Caco-2 (cell line): ENCODE measurements around the gene GLT1D1. TPM values are rescaled to one million over a fixed set of nuclear protein-coding genes. Genes with fewer than 3 reads are reported as not detected.

Source experiments
- BruUV-seq: library from RNA; stranded (reverse); fragments of 400-500 nt; replicated peaks from 2 replicates; lab custom pipeline; 2021; lab: Mats Ljungman, UMichigan
- CTCF ChIA-PET: fragments of 300-600 bp; sonication (Branson Sonifier 250); formaldehyde crosslinking; loops from one replicate; lab custom pipeline; 2022; ENCODE audit warnings: antibody characterized with exemption; lab: Charles Lee
- POLR2A ChIA-PET: fragments of 300-600 bp; sonication (Branson Sonifier 250); formaldehyde crosslinking; loops from one replicate; lab custom pipeline; 2022; ENCODE audit warnings: antibody characterized with exemption; lab: Charles Lee
- DNase-seq, 2 experiments: peaks; one replicate each; pipeline versions ENCODE4 v3.0.0 to v3.0.0-alpha.2; 2020 to 2022
- H3K27me3 ChIP-seq: replicated peaks from 2 replicates; pipeline ENCODE4 v1.6.0; 2011; ENCODE audit warnings: low read length; ENCODE audit not compliant: control insufficient read depth, insufficient read depth
- H3K36me3 ChIP-seq: 2 replicates; pipeline ENCODE4 v1.5.1; 2011; ENCODE audit warnings: low read length; ENCODE audit not compliant: control insufficient read depth, insufficient read depth
- H3K4me1 ChIP-seq: fragments of 250-450 bp; sonication (Bioruptor Pico); 2 replicates; pipeline ENCODE4 v1.5.1; 2020; ENCODE audit warnings: mild to moderate bottlenecking
- H3K4me3 ChIP-seq: 2 replicates; pipeline ENCODE4 v1.5.1; 2011; ENCODE audit warnings: low read depth, mild to moderate bottlenecking, control low read depth, low read length
- H3K9me3 ChIP-seq: fragments of 250-450 bp; sonication (Bioruptor Pico); 2 replicates; pipeline ENCODE4 v1.5.1; 2020; ENCODE audit warnings: mild to moderate bottlenecking, moderate library complexity
- H3K27ac Mint-ChIP-seq: one replicate; pipeline ENCODE4 v1.8.0; 2022; ENCODE audit warnings: mixed read lengths; ENCODE audit not compliant: unreplicated experiment
- H3K27me3 Mint-ChIP-seq: one replicate; pipeline ENCODE4 v1.8.0; 2022; ENCODE audit warnings: mixed read lengths; ENCODE audit not compliant: insufficient read depth, unreplicated experiment
- H3K36me3 Mint-ChIP-seq: one replicate; pipeline ENCODE4 v1.8.0; 2022; ENCODE audit warnings: mild to moderate bottlenecking, mixed read lengths; ENCODE audit not compliant: insufficient read depth, unreplicated experiment
- H3K4me1 Mint-ChIP-seq: one replicate; pipeline ENCODE4 v1.8.0; 2022; ENCODE audit warnings: low read depth, mixed read lengths; ENCODE audit not compliant: unreplicated experiment
- H3K4me3 Mint-ChIP-seq: one replicate; pipeline ENCODE4 v1.8.0; 2022; ENCODE audit warnings: mild to moderate bottlenecking, moderate library complexity, mixed read lengths; ENCODE audit not compliant: unreplicated experiment
- H3K9me3 Mint-ChIP-seq: one replicate; pipeline ENCODE4 v1.8.0; 2022; ENCODE audit warnings: mixed read lengths; ENCODE audit not compliant: unreplicated experiment
- intact Hi-C: fragments of 100-400 bp; cut with micrococcal nuclease; formaldehyde crosslinking; loops from one replicate; pipeline ENCODE4 v1.10.0; 2022; ENCODE audit not compliant: unreplicated experiment
- total RNA-seq: library from RNA; stranded (reverse); gene quantifications from 2 replicates; pipeline ENCODE4 v1.2.3, GENCODE V29; 2022
- TF ChIP-seq, protein P1 (sequence below), 2 experiments: fragments of 200-600 bp in 1 of 2; IDR thresholded peaks; 1 replicate in 1 of 2; 2 replicates in 1 of 2; pipeline versions ENCODE4 v1.5.1 to v1.8.0; 2011 to 2022; ENCODE audit warnings: antibody characterized with exemption in 1 of 2, control low read depth in 1 of 2, inconsistent platforms in 1 of 2, low read depth in 1 of 2, low read length in 1 of 2, mild to moderate bottlenecking in 1 of 2, moderate library complexity in 1 of 2; ENCODE audit not compliant: insufficient read depth in 1 of 2, severe bottlenecking in 1 of 2, unreplicated experiment in 1 of 2

GLT1D1 gene
- total RNA-seq, 1 experiment from 2014 or later: not detected

DNA sequence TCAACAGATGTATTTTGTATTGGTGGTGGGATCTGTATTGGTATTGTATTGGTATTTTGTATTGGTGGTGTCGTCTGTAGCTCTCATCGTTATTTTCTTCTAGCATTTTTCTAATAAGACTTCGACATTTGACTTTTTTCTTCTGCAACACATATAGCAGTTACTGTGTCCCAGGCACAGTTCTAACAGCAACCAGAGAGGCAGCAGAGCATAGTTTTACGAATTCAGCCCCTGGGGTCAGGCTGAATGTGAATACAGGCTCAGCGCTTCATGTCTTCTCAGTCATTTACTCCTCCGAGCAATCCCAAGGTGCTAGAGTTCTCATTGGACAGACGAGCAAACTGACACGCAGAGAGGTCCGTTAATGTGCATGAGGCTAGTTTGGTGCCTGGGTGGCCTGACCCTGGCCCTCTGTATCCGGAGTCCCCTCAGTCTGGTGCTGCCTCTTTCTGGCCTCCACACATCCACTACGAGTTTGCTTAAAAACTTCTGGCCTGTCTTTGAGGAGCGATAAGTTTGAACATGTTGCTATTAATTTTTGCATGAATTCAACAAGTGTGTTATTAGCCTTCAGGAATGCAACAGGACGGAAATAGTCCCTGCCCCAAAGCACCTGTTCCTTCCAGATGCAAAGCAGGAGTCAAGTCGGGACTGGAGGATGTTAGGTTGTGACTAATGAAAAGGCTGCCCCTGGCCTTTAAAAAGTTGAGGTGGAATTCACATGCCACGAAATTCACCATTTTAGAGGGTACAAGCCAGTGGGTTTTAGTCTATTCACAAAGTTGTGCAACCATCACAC is 87.0 kb downstream of the GLT1D1 start:
- TF ChIP-seq, protein P1, sequence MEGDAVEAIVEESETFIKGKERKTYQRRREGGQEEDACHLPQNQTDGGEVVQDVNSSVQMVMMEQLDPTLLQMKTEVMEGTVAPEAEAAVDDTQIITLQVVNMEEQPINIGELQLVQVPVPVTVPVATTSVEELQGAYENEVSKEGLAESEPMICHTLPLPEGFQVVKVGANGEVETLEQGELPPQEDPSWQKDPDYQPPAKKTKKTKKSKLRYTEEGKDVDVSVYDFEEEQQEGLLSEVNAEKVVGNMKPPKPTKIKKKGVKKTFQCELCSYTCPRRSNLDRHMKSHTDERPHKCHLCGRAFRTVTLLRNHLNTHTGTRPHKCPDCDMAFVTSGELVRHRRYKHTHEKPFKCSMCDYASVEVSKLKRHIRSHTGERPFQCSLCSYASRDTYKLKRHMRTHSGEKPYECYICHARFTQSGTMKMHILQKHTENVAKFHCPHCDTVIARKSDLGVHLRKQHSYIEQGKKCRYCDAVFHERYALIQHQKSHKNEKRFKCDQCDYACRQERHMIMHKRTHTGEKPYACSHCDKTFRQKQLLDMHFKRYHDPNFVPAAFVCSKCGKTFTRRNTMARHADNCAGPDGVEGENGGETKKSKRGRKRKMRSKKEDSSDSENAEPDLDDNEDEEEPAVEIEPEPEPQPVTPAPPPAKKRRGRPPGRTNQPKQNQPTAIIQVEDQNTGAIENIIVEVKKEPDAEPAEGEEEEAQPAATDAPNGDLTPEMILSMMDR (IDR thresholded peaks at IDR 0.05; ENCODE audit: insufficient read depth in 1 of 2, low read depth in 1 of 2, low read length in 1 of 2, severe bottlenecking in 1 of 2, unreplicated experiment in 1 of 2): no peak
- Mint-ChIP-seq H3K27ac (no peak overlapping the region), H3K27me3 (no peaks in the 10 kb centered on the region), H3K4me1 (no peaks in the 10 kb centered on the region), H3K4me3 (no peak overlapping the region), H3K9me3 (no peaks in the 10 kb centered on the region), H3K36me3 (no peaks in the 10 kb centered on the region)
- ChIA-PET CTCF (no interaction called here), POLR2A (no interaction called here)
- Histone ChIP-seq H3K27me3 (no peaks in the 10 kb centered on the region), H3K4me3 (no peak overlapping the region), H3K4me1 (no peaks in the 10 kb centered on the region), H3K9me3 (no peaks in the 10 kb centered on the region), H3K36me3 (no peaks in the 10 kb centered on the region)
- intact Hi-C loops: no loop called here
- no TSS peak for BruUV-seq
- DNase-seq: no peak

DNA sequence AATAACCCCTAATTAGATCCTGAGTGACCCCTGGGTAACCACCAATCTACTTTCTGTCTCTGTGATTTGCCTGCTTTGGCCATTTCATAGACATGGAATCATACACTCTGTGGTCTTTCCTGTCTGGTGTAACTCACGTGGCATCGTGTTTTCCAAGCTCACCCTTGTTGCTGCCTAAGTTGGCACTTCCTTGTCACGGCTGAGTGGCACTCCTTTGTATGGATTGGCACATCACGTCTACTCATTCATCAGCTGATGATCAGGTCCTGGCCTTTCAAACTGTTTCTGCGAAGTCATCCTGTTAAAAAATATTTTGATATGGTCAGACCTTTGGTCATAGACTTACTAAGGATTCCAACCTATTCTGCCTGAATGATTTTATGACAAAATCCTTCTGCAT is 87.7 kb downstream of the GLT1D1 start:
- no peak for DNase-seq
- Mint-ChIP-seq H3K36me3 (no peaks in the 10 kb centered on the region), H3K27ac (no peak overlapping the region), H3K27me3 (no peaks in the 10 kb centered on the region), H3K4me3 (no peak overlapping the region), H3K9me3 (no peaks in the 10 kb centered on the region), H3K4me1 (no peaks in the 10 kb centered on the region)
- Histone ChIP-seq H3K4me3 (no peak overlapping the region), H3K36me3 (no peaks in the 10 kb centered on the region), H3K27me3 (no peaks in the 10 kb centered on the region), H3K4me1 (no peaks in the 10 kb centered on the region), H3K9me3 (no peaks in the 10 kb centered on the region)
- BruUV-seq: no TSS peak
- CTCF ChIA-PET: no interaction called here
- intact Hi-C loops: no loop called here
- TF ChIP-seq, protein P1 (IDR thresholded peaks at IDR 0.05; ENCODE audit: insufficient read depth in 1 of 2, low read depth in 1 of 2, low read length in 1 of 2, severe bottlenecking in 1 of 2, unreplicated experiment in 1 of 2): no peak
- POLR2A ChIA-PET: no interaction called here

DNA sequence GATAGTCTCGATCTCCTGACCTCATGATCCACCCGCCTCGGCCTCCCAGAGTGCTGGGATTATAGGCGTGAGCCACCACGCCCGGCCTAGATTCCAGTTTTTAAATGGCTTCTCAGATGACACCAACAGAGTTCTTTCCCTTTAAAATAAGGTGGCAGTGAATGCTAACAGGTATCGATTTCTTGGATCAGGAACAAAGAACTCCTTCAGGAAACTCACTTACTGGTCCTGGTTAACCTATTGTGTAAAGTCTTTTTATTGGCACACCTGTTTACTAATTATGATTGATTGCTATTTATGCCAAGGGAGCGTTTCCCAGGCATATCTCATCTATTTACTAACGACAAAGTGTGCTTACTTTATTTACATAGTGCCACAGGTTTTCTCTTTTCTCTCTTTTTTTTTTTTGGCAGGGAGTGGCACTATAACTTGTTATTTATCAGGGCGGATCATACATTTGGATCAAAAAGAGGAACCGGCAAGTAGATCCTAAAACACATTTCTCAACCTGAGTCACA is 89.7 kb downstream of the GLT1D1 start:
- Mint-ChIP-seq H3K4me3 (no peak overlapping the region), H3K27ac (no peak overlapping the region), H3K36me3 (no peaks in the 10 kb centered on the region), H3K4me1 (no peaks in the 10 kb centered on the region), H3K9me3 (no peaks in the 10 kb centered on the region), H3K27me3 (no peaks in the 10 kb centered on the region)
- Histone ChIP-seq H3K9me3 (no peaks in the 10 kb centered on the region), H3K4me3 (no peak overlapping the region), H3K36me3 (no peaks in the 10 kb centered on the region), H3K4me1 (no peaks in the 10 kb centered on the region), H3K27me3 (no peaks in the 10 kb centered on the region)
- no peak for DNase-seq
- intact Hi-C loops: no loop called here
- ChIA-PET CTCF (no interaction called here), POLR2A (no interaction called here)
- BruUV-seq: no TSS peak
- TF ChIP-seq, protein P1 (IDR thresholded peaks at IDR 0.05; ENCODE audit: insufficient read depth in 1 of 2, low read depth in 1 of 2, low read length in 1 of 2, severe bottlenecking in 1 of 2, unreplicated experiment in 1 of 2): no peak
